NCI-H2196 (cell line): ENCODE measurements around the gene SLCO3A1.

Experiments used
- DNase-seq: peaks from one replicate; lab custom pipeline; 2025; ENCODE audit not compliant: unreplicated experiment; lab: John Stamatoyannopoulos, UW

SLCO3A1 gene

DNA sequence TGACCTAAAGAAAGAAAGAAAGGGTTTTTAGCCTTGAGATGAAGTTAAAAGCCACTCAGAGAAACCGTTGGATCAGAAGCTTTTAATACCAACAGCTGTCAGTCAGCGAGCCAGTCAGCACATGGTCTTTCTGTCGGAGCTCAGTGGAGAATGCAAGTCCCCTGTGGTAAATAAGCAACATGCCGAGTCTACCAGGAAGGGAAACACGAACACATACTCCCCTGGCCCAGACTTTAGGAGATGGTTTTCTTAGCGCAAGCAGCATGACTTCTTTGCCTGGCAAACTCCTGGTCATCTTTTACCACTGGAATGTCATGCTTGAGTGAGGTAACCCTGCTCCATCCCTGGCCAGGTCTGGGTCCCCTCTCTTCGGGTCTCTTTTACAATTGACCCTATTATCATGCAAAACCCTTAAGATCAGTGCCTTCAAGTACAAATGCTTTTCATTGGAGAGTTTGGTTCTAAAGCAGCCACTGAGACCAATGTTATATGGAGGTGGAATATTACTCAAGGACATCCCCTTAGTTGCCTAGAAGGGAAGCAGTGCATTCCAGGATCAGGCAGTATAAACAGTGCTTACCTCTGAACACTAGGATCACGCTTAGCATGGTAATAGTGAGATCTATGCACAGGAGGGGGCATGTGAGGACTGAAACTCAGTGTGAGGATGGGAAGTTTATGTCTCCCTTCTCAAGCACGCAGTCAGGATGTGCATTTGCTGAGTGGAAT is 28.2 kb downstream of the SLCO3A1 start:
- no peak for DNase-seq

DNA sequence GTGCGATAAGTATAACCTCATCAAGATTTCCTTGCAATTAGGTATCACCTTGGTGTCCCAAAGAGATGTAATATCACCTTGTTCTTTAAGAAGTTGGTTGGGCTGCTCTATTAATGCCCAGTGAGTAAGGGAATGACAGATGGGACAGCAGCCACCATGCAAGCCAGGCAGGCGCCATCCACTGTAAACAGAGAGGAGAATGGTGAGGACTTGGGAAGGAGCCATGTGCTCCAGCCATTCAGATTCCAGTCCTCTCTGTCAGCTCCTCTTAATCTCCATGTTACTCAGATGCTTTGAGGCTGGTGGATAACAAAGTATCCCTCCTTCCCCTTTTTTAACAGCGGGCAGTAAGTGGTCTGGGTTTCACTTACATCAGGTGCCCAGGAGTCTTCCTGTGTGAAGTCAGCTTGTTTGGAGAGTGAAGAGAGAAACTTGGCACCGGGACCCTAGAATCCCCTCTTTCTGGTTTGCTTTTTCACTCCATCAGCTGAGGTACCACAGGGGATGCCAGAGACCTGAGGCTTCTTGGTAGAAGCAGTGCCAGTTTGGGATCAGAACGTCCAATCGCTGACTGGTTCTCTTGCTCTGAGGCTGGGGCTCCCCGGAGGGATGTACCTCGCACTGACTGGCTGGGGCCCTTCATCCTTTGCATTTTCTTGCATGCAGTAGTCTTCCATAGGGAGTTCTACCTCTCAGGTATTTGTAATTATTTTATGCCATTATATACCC is 29.5 kb downstream of the SLCO3A1 start:
- no peak for DNase-seq

GRCh38 chr15:91884606-91885005 is 31.1 kb downstream of the SLCO3A1 start:
- no peak for DNase-seq

DNA sequence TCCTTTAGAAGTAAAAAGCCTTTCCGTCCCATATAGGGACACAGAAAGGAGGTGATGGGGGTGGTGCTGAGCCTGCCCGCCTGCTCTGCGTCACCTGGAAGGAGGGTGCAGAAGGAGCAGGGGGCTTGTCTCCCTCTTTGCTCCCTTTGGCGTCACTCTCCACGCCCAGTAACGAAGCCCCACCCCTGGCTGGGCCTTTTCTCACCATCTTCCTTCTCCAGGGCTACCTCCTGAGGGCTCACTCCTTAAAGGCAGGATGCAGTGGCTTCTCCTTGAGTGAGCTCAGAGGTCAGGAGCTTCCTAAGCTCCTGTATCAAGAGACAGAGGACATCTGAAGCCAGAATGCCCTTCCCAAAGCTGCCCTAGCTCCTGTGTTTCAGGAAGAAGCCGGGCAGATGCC is 31.5 kb downstream of the SLCO3A1 start:
- no peak for DNase-seq

GRCh38 chr15:91885714-91886270 is 32.3 kb downstream of the SLCO3A1 start:
- DNase-seq = no peak

DNA sequence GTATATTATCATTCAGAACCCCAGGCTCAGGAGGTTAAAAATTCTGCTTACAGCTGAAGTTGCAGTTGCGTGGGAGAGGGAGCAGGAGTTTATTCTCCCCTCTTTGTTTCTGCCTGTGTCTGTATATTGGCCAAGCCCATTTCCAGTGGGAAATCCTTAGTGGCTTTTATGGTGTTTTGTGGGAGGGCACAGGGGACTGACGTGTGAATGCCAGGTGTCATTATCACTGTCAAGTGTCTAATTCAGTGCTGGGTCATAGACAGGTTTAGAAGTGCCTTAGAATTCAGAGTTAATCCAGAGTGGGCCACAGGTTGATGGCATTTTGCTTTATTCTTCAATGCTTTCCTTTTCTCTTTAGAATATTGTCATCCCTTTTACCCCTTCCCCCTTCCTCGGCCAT is 33.4 kb downstream of the SLCO3A1 start:
- no peak for DNase-seq

DNA sequence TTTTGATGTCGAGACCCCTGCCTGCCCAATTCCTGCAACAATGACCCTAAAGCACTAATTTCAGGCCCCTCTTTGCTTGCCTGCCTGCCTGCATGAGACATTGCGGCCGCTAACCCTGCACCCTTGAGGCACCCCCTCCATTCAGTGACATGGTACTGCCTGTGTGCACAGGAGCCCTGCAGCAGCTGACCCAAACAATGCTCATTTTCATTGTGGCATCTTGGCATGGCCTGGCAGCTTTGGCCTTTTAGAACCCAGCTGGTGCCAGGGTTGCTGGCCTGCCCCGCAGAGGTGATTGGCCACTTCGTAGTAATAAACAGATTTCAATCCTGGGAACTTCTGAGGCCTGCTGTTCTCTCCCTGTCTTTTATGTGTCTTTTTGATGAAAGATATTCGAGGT is 33.8 kb downstream of the SLCO3A1 start:
- no peak for DNase-seq

DNA sequence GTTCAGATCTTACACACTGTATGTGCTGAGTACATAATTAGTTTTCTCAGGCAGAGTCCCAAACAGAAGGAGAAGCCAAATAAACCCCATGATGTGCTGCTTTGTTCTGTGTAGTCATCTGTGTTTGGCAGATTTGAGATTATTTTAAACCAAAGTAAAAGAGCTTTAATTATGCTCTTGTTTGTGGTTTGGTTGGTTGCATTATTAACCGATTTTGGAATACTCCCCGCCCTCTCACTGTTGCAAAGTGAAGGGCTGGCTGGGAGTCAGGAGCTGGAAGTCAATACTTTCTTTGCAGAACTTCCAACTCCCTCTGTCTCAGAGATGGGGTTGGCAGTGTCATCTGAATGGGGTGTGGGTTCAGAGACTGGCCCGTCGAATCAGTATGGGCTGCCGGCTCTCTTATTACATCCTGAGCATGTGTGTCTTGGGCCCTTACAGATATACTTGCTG is 34.4 kb downstream of the SLCO3A1 start:
- DNase-seq = no peak

DNA sequence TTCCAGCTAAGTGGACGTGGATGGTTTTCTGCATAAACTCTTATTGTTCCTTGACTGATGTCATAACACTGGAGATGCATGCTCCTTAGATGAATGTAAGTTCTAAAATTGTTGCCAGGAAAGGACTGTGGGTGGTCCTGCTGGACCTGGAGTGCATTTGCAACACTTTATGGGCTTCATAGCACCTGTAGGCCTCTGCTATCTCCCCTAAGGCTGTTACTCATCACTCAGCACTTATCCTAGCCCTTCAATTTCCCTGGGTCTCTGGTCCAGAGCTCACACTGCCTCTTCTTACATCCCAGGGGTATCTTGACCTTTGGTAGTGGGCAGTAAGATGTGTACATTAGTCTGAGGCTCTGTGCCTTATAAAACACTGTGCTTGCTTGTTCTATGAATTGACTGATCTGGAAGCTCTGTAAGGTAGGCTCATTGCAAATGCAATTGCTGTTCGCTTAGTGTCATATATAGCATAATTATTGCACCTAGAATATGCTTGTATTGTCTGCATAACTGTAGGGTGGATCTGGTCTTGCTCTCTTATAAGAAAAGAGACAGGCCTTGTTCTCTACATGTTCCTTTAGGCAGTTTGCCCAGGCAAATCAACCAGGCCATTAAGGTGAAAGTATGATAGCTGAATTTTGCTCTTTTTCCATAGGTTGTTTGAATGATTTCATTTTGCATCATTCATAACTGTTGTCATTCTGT is 35.8 kb downstream of the SLCO3A1 start:
- no peak for DNase-seq

- DNase-seq = no peak
Observed at GRCh38 chr15:91890614-91891013, 37.1 kb downstream of the SLCO3A1 start.

- no peak for DNase-seq
Observed at GRCh38 chr15:91891101-91891500, 37.6 kb downstream of the SLCO3A1 start.

- DNase-seq = no peak
Observed at GRCh38 chr15:91891788-91892345, 38.4 kb downstream of the SLCO3A1 start.

DNA sequence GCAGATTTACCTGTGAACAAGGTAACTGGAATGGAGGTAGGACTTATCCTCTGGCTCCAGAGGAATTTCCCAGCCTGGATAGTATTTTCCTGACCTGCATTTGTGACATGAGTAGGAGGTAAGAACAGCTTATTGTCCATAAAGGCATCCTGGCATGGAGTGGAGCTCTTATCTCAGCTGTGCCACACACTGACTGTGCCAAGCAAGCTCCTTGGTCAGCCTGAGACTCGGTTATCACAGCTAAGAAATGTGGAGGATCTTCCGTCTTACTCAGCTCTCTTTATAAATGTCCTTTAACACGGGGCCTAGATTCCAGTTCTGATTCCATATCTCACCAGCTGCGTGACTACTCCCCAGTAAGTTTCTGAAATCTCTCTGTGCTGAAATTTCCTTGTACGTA is 38.9 kb downstream of the SLCO3A1 start:
- no peak for DNase-seq

- no peak for DNase-seq
Observed at GRCh38 chr15:91894606-91895005, 41.1 kb downstream of the SLCO3A1 start.

DNA sequence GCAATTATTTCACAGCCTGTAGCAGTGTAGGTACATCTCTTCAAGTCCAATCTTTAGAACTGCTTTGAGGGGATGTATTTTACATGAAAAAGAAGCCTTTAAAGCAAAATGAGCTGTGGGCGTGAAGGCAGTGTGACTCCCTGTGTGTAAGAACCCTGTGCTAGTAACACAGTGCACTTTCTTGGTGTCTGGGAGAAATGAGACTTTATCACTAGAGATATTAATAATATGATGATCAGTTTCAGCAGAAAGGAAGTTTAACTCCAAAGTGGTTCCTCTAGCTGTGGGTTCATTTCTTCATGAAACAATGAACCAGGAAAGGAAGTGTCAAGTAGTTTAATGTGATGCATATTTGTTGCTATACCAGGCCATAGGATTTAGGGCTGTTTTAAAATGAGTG is 41.5 kb downstream of the SLCO3A1 start:
- no peak for DNase-seq

DNA sequence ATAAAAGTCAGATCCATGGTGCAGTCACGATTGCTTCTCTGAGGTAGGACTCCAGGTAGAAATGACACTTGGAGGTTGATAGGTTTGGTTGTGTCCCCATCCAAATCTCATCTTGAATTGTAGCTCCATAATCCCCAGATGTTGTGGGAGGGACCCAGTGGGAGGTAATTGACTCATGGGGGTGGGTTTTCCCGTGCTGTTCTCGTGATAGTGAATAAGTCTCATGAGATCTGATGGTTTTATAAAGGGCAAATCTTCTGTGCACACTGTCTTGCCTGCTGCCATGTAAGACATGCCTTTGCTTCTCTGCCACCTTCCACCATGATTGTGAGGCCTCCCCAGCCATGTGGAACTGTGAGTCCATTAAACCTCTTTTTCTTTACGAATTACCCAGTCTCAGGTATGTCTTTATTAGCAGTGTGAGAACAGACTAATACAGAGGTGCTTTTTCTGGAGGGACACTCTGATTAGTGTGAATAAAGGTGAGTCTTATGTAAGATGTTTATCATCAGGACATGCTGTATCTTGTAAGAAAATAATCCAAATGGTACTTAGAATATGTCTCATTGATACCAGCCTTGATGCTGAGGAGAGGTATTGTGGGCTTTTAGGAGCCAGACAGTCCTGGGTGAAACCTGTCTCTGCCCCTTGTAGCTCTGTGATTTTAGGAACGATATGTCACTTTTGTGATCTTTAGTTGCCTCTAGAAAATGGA is 43.0 kb downstream of the SLCO3A1 start:
- no peak for DNase-seq

- DNase-seq = no peak
Observed at GRCh38 chr15:91897585-91898372, 44.3 kb downstream of the SLCO3A1 start.

GRCh38 chr15:91898843-91899242 is 45.3 kb downstream of the SLCO3A1 start:
- no peak for DNase-seq

DNA sequence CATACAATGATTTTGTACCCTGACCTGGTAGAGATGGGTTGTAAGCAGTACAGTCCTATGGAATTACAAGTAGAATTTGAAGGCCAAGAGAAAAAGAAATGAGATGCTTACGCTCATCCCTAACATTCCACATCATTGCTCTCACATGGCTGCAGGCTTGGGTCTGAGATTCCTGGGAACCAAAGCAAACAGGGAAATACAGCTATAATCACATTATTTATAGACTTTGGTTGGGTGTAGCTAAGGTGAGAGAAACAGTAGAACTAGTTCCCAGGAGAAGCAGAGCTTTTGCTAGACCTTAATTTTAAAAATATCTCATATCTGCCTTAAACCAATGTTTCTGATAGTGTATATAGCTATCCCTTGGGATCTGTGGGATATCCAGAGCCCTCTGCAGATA is 51.4 kb downstream of the SLCO3A1 start:
- no peak for DNase-seq

DNA sequence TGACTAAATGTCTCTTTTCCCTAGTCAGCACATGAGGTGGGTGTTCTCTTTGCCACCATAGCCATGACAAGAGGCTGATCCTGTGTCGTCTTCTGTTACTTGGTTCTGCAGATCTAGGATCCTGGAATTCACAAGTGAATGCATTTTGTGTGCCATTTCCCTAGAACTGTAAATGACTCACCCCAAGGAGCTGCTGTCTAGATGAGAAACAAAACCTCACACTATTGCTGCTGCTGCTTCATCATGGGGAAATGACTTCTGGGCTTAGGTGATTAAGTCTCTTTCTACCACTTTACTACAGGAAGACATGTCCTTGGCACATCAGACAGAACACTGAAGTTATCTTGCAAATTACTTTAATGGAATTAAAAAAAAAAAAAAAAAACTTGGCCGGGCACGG is 54.9 kb downstream of the SLCO3A1 start:
- no peak for DNase-seq
